NCI-H2081 (cell line): ENCODE data around the gene SLC8A1.

Source experiments
- DNase-seq, 2 experiments: peaks; one replicate each; lab custom pipeline; 2025; lab: John Stamatoyannopoulos, UW

Gene SLC8A1

DNA sequence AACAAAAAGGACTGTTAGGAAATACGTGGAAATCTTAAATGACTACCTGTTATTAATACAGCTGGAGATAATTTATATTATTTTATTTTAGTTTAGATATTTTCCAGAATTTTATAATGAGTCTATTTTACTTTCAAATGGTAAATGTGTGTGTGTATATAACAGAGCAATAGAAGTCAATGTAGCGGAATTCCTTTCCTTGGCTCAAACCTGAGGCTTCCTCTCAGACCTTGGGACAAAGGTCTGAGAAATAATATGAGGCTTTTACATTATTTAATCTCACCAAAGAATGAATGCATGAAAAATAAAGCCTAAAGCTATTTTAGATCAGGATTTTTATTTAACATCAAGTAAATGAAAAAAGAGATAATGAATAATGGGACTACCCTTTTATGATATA, 65.7 kb downstream of the SLC8A1 start:
- no peak for DNase-seq

- DNase-seq = no peak
These were observed 67.2 kb downstream of the SLC8A1 start for GRCh38 chr2:40384714-40385113.

- no peak for DNase-seq
These were observed 67.7 kb downstream of the SLC8A1 start for GRCh38 chr2:40384233-40384632.

DNA sequence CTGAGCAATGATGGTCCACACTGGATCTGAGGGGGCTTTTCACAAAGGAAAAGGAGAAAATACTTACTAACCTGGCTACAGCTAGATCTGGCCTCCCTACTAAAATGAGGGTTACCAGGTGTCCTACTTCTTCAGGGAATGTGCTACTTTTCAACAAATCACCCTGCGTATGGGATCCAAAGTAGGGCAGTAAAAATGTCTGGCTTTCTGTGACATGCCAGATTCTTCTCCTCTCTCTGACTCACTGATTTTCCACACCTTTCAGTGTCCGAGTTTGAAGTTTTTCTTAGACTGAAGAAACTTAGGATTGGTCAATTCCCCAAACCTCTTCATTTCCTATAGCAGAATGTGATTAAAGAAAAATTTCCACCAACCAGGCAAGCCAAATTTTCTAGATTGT, 71.2 kb downstream of the SLC8A1 start:
- DNase-seq = no peak

GRCh38 chr2:40380041-40380440, 71.8 kb downstream of the SLC8A1 start:
- no peak for DNase-seq

DNA sequence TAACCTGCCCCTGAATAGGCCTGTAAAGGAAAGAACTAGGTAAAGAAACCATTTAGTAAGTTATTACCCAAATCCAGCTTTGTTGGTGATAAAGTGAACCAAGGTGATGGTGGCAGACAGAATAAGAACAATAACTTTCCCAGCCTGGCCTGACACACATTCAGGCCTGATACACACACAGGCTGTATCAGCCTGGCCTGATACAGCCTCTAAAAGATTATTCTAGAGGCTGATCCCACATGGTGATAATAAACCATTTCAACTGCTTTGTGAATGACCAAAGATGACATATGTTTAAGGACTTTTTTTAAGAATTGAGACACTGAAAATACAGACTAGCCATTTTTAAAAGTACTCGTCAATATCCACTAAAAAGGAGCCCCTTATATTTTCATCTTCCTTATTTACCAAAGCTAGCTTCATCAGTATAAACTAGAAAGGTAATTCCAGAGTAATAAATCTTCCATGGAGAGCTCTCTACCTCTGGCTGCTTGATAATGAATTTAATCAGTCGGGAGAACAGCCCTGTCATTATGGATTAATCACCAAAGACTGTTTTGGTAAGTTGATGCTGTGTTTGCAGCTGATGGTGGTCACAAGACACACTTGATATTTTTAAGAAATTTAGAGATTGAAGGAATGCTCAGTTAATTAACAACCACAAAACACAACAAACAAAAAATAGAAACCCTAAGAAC, 77.2 kb downstream of the SLC8A1 start:
- no peak for DNase-seq

GRCh38 chr2:40373111-40373510, 78.8 kb downstream of the SLC8A1 start:
- DNase-seq = no peak

GRCh38 chr2:40372283-40372985, 79.5 kb downstream of the SLC8A1 start:
- DNase-seq = no peak

DNA sequence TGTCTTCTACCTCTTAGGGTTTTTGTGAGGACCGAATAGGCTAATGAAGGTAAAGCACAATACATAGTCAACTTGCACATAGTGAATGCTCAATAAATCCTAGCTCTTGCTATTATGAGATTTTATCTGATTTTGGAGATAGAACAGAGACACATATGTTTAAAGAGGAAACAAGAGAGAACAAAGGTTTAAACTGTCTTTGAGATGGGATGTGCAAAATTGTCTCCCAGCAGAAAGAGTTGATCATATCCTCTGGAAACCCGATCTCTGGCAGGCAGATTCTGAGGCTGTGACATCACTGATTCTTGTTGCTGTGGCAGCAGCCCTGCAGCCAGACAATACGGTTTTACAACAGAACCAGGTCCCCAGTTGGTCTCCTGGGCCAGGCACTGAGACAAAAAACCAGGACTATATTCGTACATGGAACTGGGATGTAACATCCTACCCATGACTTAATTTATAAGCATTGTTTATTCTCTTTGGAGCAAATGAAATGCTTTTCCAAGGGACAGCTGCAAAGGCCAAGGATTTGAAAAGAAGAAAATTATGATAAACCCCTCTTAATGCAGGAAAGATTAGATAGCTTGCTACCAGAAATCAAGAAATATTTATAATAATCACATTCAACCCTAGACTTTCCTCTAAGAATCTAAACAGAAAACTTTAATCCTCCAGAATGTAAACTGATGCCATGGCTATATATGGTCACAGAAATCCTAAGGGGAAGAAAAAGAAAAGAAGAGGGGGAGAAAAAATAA, 80.2 kb downstream of the SLC8A1 start:
- peak in 1 of 2 experiments; percentile 43 for DNase-seq

DNA sequence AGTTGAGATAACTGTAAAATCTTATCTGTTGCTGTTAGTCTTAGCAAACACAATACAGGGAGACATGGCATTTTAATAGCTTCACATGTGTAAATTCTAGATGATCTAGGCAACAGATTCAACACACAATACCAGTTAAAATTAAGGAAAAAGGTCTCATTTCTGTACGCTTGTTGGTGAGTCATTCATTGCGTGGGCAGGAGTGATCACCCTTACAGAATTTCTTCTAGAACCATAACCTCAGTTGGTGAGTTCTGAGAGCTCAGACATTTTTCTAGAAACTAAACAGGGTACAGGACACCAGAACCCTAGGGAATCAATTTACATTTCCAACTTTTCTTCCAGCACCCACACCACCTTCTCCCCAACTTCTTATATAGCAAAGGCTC, 81.9 kb downstream of the SLC8A1 start:
- no peak for DNase-seq

DNA sequence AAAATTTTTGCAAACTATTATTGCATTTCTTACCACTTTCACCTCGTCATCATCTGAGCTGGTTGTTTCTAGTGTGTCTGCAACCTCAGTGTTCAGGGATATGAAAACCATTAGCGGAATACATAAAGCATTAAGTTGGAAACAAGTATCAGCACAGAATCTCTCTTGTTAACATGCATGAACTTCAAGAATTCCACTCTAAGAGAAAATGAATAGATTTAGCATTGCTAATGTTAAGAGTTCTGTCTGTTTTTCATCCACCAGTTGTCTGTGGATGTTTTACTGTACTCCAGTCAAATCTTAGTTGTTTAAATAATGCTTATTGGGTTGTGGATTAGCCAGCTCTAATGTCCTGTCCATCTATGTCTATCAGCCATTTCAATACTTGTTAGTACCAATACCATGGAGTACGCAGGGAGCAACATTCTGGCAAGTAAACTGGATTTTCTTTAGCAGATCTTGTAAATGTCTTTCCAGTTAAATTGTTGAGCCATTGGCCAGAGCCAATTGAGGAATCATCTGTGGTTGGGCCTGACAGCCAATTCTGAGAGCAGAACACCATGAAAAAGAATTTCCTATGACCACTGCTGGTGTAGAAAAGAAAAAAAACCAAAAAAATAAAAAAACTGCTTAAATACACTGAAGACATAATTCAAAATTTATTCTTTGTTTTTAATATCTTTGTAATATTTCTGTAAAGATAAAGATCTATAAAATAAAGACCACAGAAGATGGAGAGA, 82.5 kb downstream of the SLC8A1 start:
- no peak for DNase-seq

GRCh38 chr2:40367652-40368051, 84.2 kb downstream of the SLC8A1 start:
- DNase-seq = no peak

DNA sequence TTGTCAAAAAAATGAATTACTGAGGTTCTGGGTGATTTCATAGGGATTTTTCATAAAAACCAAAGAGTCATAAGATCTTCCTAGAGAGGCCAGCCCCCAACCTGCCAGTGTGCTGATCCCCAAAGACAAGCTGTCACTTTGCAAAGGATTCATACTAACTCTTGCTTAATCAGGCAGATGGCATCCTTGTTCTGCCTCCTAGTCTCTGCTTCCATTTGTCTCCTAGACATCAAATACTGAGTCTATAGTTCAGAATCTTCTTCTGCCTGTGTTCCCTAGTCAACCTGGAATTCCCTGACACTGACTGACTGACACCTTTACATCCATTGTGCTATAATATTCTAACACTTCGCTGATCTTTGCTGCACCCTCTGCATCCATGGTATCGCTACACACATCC, 84.9 kb downstream of the SLC8A1 start:
- DNase-seq = no peak

DNA sequence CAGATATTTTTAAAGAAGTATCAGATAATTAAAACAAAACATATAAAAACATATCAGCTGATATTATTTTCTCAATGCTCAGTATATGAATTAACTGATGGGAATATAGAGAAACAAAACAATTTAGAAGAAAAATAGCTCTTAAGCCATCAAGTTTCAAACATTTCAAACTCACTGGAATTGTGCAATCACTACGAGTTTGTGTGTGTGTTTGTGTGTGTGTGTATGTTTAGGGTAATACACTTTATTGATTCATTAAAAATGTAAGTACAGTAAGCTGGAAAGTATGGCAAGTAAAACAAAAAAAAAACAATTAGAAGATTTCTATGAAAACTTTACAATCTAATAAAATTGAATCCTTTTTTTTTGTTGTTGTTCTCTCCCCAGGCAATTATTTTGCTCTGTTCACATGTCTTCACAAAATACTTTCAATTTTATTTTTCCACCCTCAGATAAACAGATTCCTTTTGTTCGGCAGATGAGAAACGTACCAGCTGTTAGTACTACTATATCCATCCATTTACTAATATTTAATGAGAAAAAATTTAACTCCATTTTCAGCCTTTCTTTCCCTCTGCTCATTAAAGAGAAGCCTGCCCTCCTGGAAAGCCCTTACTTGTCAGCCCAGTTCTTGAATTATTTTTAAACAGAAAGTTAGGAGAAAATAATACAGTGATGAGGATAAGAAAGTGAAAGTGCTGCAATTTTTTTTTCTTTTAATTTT, 87.6 kb downstream of the SLC8A1 start:
- DNase-seq = peak in 1 of 2 experiments; percentile 31

- peak; percentile 12 to 71 for DNase-seq
These were observed 88.3 kb downstream of the SLC8A1 start for GRCh38 chr2:40363631-40364030.

DNA sequence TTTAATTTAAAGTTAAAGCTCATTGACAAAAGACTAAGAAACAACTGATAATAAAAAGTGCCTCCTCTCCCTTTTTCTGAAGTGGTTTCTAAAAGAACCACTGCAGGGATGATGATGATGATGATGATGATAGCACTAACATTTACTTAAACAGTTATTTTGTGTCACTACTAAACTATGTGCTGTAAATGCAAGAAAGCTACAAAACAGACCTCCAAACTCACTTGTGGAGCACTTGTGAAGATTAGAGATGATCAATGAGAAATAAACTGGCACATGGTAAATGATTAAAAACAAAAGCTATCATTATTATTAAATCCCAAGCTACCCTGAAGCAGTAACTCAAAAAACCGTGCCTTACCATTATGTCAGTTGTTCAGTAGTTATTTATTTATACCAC, 88.7 kb downstream of the SLC8A1 start:
- no peak for DNase-seq

DNA sequence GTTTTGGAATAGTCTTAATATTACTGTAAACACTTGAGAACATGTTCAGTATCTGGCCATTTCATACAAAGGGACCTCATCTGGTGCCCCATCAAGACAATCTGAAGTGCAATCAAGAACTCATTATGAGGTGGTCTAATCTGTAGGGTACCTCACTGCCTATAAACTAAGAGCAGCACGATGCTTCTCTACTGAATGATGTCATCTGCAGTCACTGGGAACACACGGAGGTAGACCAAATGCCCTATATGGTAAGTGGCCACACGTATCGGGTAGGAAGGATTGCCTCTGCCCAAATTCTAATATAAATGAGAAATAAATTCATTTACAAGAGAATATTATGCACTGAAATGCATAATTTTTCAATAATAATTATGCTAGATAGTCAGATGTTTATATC, 90.4 kb downstream of the SLC8A1 start:
- DNase-seq = no peak

DNA sequence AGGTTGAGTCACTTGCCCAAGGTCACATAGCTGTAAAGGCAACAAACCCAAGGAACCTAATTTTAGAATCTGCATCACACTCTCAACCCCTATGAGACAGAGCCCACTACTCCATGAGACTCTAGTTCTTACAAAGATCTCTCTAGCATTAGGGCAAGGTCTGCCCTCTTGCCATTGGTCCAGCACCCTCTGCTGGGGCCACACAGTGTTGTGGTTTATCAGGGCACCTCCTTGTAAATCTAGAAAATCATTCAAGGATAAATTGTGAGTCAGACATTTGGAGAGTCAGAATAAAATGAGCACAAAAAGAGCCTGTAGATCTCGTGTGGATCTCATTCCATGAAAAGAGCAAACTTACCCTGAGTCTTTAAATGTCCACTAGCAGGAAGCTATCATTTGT, 91.2 kb downstream of the SLC8A1 start:
- DNase-seq = no peak

DNA sequence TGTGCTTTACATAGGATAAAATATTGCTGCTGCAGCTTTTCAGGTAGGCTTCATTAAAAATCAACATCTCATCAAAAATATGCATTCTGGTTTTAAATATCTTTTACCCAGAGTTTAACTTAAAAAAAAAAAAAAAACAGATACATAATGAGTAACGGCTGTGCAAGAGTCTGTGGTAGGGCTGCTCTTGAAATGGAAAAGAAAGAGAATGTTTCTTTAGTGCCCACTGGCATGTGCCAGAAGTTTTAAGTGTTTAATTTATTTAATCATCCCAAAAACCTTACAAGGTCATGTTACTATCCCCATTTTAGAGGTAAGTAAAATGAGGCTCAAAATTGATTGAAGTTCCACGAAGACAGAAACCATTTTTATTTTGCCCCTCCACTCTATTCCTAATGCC, 92.1 kb downstream of the SLC8A1 start:
- DNase-seq = no peak

- DNase-seq = no peak
These were observed 93.1 kb downstream of the SLC8A1 start for GRCh38 chr2:40358783-40359182.

GRCh38 chr2:40357667-40358066, 94.2 kb downstream of the SLC8A1 start:
- no peak for DNase-seq

DNA sequence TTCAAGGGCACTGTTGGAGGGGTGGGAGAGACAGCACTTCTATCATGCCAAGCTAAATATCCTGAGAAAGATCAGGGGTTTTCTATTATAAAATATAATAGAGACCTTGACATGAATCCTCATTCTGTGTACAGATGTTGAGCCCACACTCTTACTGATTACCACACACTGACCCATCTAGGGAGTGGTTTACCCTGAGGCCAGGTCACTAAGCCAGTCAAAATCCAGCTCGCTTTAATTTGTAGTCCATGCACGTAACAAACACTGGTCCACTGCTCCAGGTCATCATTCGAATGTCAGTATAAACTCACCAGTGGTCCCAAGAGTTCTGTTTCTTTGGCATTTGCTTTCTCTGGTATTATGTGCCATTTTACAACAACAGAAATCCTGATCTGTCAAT, 96.4 kb downstream of the SLC8A1 start:
- DNase-seq = no peak
